Mucosa of descending colon (tissue), 3 donors: ENCODE measurements around the gene CDKAL1. TPM values are rescaled to one million over a fixed set of nuclear protein-coding genes. Genes with fewer than 3 reads are reported as not detected.

Source experiments
- ATAC-seq: fragments of 200-7000 bp; cut with Tn5 transposase; one replicate; pipeline ENCODE4 v1.9.1; 2020; ENCODE audit warnings: mild to moderate bottlenecking, moderate library complexity
- DNase-seq, 3 donors: peaks; one replicate each; pipeline ENCODE4 v3.0.0-alpha.2; 2020
- H3K36me3 ChIP-seq: fragments of 200-600 bp; one replicate; pipeline ENCODE4 v1.8.0; 2021; ENCODE audit warnings: low read depth, mild to moderate bottlenecking
- H3K4me1 ChIP-seq: fragments of 200-600 bp; one replicate; pipeline ENCODE4 v1.8.0; 2021; ENCODE audit warnings: low read depth, mild to moderate bottlenecking
- H3K4me3 ChIP-seq: fragments of 200-600 bp; one replicate; pipeline ENCODE4 v1.8.0; 2021; ENCODE audit warnings: mild to moderate bottlenecking
- H3K9me3 ChIP-seq: fragments of 200-600 bp; one replicate; pipeline ENCODE4 v1.8.0; 2021; ENCODE audit warnings: mild to moderate bottlenecking
- intact Hi-C, 2 donors: fragments of 100-400 bp; cut with DNase I in 1 of 2; cut with micrococcal nuclease in 1 of 2; formaldehyde crosslinking; loops; one replicate each; pipeline versions ENCODE4 v1.11.0 to v1.11.1; 2022; cut with DNase I, micrococcal nuclease
- total RNA-seq, 3 donors: library from RNA; stranded (reverse); fragmentation: NEBNext Ultra II Directional in 2 of 3; extraction: Animal tissue kit (Norgen Biotek cat#: 25700) in 2 of 3; gene quantifications; one replicate each; pipeline versions ENCODE4 v1.2.1 to v1.2.4, GENCODE V29; 2021 to 2023
- TF ChIP-seq, protein P1 (sequence below): fragments of 200-600 bp; IDR thresholded peaks from one replicate; pipeline ENCODE4 v1.8.0; 2022; ENCODE audit warnings: antibody characterized with exemption, mild to moderate bottlenecking
- donor health status: DM: no; HTN: no; CAD: no; lungs with moderate emphysema.
- donor health status: DM: no; HTN: no; CAD: no.
- donor health status: DM: no; HTN: yes; CAD: no.

Gene CDKAL1
- total RNA-seq, 3 donors from 2014 or later: 13.4 to 15.5 (median 15.3) TPM

DNA sequence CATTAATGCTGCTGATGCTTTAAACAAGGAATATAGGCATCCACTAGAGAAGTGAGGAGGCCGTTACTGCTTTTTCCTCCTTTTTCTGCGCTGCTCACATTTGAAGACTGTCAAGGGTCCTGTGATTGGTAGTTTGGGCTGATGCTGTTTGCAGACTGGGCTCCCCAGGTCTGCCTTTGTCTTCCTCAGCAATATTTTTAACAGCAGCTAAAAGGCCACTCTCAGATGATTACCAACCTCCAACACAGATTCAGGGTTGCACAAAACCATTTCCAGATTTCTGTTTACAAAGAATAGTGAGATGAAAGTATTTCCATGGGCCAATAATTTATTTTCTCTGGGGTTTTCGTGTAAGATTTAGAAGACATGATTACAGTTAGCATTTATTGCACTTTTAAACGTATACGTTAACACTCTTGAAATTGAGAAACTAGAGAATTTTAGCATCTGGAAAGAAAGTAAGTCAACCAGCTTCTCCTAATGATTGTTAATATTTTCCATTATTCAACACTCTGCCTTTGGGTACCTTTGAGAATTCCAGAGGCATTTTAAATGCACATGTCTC lies 584.0 kb downstream of the CDKAL1 start:
- intact Hi-C loops: no loop called here
- H3K36me3 ChIP-seq: no peaks in the 10 kb centered on the region
- ATAC-seq (no peak), DNase-seq (no peak)
- no peaks in the 10 kb centered on the region for H3K9me3 ChIP-seq
- H3K4me1 ChIP-seq: no peaks in the 10 kb centered on the region
- no peak overlapping the region for H3K4me3 ChIP-seq
- TF ChIP-seq, protein P1, sequence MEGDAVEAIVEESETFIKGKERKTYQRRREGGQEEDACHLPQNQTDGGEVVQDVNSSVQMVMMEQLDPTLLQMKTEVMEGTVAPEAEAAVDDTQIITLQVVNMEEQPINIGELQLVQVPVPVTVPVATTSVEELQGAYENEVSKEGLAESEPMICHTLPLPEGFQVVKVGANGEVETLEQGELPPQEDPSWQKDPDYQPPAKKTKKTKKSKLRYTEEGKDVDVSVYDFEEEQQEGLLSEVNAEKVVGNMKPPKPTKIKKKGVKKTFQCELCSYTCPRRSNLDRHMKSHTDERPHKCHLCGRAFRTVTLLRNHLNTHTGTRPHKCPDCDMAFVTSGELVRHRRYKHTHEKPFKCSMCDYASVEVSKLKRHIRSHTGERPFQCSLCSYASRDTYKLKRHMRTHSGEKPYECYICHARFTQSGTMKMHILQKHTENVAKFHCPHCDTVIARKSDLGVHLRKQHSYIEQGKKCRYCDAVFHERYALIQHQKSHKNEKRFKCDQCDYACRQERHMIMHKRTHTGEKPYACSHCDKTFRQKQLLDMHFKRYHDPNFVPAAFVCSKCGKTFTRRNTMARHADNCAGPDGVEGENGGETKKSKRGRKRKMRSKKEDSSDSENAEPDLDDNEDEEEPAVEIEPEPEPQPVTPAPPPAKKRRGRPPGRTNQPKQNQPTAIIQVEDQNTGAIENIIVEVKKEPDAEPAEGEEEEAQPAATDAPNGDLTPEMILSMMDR: no peak

DNA sequence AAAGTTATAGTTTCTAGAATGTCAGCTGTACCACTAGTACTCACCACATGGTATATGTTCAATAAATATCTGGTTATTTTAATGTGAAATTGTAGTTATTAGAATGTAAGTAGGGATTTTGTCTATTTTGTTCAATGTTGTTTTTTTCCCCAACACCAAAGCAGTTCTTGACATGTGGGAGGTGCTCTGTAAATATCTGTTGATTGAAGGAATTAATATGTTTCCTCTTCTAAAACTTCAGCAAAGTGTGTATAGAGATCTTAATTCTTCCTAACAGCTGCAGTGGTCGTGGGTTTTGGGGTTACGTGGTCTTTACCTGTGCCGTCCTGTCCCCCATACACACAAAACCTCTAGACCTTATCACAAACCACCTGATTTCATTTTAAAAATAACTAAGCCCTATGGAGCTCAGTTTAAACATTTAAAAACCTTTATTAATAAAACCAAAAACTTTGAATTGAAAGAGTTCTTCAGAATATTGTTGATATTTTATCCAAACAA lies 587.4 kb downstream of the CDKAL1 start:
- Histone ChIP-seq H3K9me3 (no peaks in the 10 kb centered on the region), H3K4me3 (no peak overlapping the region), H3K36me3 (no peaks in the 10 kb centered on the region), H3K4me1 (no peaks in the 10 kb centered on the region)
- TF ChIP-seq, protein P1: no peak
- DNase-seq: no peak
- ATAC-seq: no peak
- intact Hi-C loops: no loop called here

DNA sequence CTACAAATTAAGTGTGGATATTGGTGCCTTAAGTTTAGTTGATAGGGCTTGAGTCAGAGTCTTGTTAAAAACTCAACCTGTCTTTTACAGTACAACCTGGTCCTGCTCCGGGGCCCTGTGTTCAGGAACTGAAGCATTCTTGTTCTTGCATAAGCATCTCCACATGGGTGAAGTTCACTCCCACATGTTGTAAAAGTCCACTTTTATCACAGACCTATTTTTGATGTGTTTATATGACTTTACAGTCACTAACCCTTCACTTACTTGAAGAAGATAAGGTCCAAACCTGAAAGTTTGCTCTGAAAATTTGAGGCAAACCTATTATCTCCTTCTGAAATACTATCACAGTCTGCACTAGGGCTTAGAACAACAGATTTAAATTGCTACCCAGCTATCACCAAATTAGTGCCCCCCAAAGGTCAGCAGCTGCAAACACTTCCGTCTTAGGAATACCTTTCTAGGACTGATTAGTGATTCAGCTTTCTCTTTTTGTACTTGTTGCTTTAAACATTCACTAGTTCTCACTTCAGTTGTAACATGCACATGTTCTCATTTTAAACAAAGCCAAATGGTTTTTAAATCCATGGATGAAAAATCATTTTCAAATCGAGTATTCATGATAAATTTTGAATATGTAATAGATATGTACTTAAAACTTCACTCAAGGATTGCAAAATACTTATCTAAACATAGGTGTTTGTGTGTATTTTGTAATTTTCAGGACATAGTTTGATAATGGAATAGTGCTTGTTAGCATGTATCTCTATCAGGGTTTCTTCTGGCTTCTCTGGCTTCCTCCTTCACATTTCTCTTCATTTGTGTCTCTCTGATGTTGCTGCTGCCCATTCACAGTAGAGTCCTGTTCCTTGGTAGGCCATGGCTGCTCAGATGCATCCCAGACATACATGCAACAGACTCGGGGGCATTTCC lies 589.5 kb downstream of the CDKAL1 start:
- Histone ChIP-seq H3K36me3 (no peaks in the 10 kb centered on the region), H3K4me1 (no peaks in the 10 kb centered on the region), H3K9me3 (no peaks in the 10 kb centered on the region), H3K4me3 (no peak overlapping the region)
- intact Hi-C loops: no loop called here
- no peak for DNase-seq
- ATAC-seq: peak; percentile 58
- TF ChIP-seq, protein P1: no peak

DNA sequence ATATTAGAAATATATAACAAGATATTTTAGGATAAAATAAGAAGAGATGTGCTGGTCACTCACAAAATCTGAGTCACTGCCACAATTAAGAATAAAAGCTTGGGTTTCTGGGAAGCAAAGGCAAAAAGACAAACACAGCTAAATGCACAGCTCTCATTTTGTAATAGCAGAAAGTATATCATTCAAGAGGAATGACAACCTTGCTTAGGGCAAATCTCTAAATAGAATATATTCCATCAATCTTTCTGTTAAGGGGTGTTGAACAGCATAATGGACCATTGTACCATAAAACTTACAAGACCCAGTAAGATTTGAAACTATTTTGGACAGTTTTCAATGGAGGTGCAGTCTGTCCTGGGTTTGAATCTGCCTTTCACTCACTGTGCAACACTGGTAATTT lies 594.3 kb downstream of the CDKAL1 start:
- no peaks in the 10 kb centered on the region for H3K9me3 ChIP-seq
- DNase-seq (no peak), ATAC-seq (no peak)
- H3K4me1 ChIP-seq: no peaks in the 10 kb centered on the region
- no peaks in the 10 kb centered on the region for H3K36me3 ChIP-seq
- H3K4me3 ChIP-seq: no peak overlapping the region
- TF ChIP-seq, protein P1: no peak
- intact Hi-C loops: no loop called here

DNA sequence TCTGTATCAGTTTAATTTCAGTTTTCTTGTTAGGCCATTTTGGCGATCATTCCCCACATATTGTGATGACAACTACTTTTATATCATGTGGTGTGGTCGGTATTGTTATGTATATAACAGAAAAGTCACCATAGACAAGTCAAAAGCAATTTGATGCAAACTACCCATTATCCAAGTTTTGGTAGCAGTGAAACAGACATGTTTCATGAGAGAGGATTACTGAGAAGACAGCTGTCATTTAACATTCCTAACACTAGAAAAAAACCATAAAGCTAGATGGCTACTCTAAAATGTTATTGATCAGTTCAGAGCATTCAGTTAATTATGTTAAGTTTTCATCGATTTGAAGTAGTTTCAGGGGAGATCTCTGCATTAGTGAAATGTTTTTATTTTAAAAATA lies 597.1 kb downstream of the CDKAL1 start:
- no peaks in the 10 kb centered on the region for H3K9me3 ChIP-seq
- intact Hi-C loops: no loop called here
- no peak for ATAC-seq
- no peak for DNase-seq
- no peaks in the 10 kb centered on the region for H3K4me1 ChIP-seq
- TF ChIP-seq, protein P1: no peak
- no peak overlapping the region for H3K4me3 ChIP-seq
- H3K36me3 ChIP-seq: no peaks in the 10 kb centered on the region
